HTERT RPE-1 (cell line): ENCODE data around the gene EGFL7.

Source experiments
- in situ Hi-C: fragments of 300-500 bp; cut with MboI; formaldehyde crosslinking; loops from 4 replicates; pipeline ENCODE4 v1.14.3; 2020; ENCODE audit warnings: low sequenced_read_pairs

EGFL7 gene

GRCh38 chr9:136671646-136672430 is 9.1 kb downstream of the EGFL7 start:
- in situ Hi-C loops, result no loop called here

DNA sequence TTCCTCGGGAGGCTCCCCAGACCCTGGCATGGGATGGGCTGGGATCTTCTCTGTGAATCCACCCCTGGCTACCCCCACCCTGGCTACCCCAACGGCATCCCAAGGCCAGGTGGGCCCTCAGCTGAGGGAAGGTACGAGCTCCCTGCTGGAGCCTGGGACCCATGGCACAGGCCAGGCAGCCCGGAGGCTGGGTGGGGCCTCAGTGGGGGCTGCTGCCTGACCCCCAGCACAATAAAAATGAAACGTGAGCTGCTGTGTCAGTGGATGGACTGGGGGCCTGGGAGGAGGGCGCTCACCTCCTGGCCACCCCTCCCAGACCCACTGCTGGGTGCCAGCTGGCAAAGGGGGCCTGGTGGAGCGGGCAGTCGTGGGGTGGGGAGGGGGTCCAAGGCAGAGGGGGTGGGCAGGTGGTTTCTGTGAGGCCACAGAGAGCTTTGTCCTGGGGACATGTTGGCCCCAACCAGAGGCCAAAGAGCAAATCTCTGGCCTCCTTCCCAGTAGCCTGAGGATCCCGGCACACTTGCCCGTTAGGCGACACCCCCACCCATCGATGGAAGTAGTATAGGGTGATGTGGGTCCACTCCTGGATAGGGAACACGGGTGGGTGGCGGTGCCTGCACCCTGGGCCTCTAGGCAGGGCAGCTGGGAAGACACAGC is 9.8 kb downstream of the EGFL7 start:
- in situ Hi-C loops, result no loop called here

- in situ Hi-C loops, result no loop called here
Observed at GRCh38 chr9:136673088-136673974, 10.6 kb downstream of the EGFL7 start.

DNA sequence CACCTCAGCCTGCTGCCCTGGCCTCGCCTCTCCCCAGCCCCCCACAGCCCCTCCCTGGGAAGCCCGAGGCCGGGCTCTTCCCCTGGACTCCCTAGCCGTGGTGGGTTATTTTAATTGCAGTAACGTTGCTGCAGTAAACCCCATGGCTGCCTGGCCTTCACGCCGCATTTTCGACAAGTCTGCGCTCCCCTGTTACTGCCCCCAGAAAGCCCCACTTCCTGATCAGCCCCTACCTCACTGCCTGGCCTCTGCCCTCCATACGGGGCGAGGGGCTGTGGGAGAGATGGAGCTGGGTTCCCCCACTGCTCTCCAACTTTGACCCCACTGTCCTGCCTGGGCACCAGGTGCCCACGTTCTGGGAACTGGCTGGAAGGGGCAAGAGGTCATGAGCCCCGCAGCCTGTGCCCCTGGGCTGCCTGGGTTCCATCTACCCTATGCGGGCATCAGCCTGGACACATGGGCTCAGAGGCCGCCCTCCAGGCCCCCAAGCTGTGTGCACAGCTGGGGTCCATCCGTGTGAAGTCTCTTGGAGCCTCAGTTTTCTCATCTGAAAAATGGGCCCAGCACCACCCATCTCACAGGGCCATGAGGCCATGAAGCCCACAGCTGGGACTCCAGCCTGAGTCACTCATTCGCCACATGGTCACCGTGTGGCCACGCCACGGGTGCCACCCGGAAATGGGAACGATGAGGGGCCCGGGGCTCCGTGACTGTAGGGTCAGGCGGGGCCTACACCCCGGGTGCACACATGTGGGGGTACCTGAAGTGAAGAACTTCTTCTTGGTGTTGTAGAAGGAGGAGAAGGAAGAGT is 11.5 kb downstream of the EGFL7 start:
- in situ Hi-C loops, result no loop called here

- in situ Hi-C loops, result no loop called here
Observed at GRCh38 chr9:136674786-136675349, 12.2 kb downstream of the EGFL7 start.

- in situ Hi-C loops, result no loop called here
Observed at GRCh38 chr9:136675477-136676296, 13.0 kb downstream of the EGFL7 start.

GRCh38 chr9:136676297-136676794 is 13.6 kb downstream of the EGFL7 start:
- in situ Hi-C loops, result no loop called here

GRCh38 chr9:136676920-136677686 is 14.4 kb downstream of the EGFL7 start:
- in situ Hi-C loops, result no loop called here

DNA sequence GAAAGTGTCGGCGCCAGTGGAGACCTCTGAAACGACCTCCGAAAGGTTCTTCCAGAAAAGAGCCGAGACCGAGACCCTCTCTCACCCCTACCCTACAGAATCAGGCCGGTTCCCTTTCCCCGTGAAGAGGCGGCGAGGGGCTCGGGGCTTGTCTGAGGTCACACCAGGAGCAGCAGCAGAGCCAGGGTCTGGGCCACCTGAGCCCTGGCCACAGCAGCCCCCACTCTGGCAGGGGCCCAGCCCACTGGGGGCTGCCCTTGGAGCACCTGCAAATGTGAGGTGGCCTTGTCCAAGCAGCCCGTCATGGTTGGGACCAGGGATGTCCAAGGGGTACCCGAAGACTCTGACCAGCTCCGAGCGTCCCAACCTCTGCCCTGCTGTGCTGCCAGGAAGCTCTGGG is 15.3 kb downstream of the EGFL7 start:
- in situ Hi-C loops, result no loop called here

DNA sequence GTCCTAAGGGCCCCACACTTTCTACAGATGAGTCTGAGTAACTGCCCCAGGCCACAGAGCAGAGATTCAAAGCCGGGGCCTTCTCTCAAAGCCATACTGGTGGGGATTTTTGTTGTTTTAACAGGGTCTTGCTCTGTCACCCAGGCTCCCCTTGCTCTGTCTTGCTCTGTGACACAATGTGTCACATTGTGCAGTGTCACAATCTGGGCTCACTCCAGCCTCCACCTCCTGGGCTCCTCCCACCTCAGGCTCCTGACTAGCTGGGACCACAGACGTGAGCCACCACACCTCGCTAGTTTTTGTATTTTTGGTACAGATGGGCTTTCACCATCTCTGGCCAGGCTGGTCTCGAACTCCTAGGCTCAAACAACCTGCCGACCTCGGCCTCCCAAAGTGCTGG is 15.9 kb downstream of the EGFL7 start:
- in situ Hi-C loops, result no loop called here

DNA sequence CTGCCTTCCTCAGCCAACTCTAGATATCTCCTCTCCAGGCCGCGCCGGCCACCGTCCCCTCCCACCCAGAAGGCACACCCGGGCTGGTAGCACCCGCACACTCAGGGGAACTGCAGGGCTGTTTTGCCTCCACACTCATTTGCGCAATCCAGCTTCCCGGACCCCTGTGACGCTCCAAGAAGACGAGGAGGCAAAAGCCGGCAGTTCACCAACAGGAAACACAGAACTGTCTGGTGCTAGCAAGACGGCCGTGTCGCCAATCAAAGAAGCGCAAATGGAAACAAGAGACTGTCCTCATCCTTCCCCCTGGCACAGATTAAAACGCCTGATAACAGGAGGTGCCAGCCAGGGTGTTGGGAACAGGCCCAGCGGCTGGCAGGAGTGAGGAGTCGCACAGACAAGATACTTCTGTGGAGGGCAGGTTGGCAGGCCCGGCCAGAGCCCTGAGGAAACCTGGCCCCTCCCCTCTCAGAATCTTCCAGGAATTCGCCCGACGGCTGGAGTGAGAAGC is 16.8 kb downstream of the EGFL7 start:
- in situ Hi-C loops, result no loop called here

DNA sequence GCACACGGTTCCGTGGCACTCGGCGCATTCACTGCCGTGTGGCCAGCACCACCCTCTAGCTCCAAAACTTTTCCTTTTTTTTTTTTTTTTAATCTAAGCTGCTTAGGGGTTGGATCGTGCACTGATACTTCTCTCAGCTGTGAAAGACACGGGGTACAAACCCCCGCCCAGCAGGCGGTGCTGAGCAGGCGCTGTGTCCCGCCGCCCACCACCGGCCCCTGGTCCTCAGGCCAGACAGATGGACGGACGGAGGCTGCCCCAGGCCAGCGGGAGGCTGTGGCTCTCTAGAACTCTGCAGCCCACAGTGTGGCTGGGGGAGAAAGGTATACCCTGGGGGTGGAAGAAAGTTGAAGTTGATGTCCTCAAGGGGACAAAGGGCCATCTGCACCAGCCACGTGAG is 18.3 kb downstream of the EGFL7 start:
- in situ Hi-C loops, result no loop called here

GRCh38 chr9:136681945-136682699 is 19.4 kb downstream of the EGFL7 start:
- in situ Hi-C loops, result no loop called here

DNA sequence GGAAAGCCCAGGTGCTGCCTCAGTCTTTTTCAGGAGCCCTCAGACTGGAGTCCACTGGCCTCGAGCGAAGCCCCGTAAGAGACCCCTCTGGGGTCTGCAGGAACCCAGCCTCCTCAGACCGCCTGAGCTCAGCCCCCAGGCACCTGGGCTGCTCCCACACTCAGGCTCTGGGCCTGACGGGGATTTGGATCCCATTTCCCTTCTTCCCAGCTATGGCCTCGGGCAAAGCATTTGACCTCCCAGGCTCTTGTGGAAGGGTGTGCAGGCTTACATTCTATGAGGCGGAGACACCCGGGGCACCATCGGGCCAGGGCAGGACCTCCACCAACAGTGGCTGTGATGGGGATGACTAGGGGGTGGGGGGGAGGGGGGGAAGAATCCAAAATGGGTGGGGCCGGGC is 20.0 kb downstream of the EGFL7 start:
- in situ Hi-C loops, result no loop called here

- in situ Hi-C loops, result no loop called here
Observed at GRCh38 chr9:136683173-136683745, 20.5 kb downstream of the EGFL7 start.

- in situ Hi-C loops, result no loop called here
Observed at GRCh38 chr9:136683755-136684154, 21.0 kb downstream of the EGFL7 start.

GRCh38 chr9:136684339-136684738 is 21.6 kb downstream of the EGFL7 start:
- in situ Hi-C loops, result no loop called here
